Stimulated activated naive B cell treated with anti-CD40 and anti-IgM and Interleukin-4, amounts not matched to agents 10 μg/mL and 1 μg/mL and 100 μg/mL, for 72 hours (primary cell): ENCODE measurements around the gene EPX.

Experiments used
- ATAC-seq, 2 donors: fragments of 150-1000 bp; cut with Tn5 transposase; replicated peaks; 2 replicates each; pipeline ENCODE4 v1.10.0; 2021; ENCODE audit warnings: moderate library complexity in 1 of 2
- DNase-seq: peaks from one replicate; pipeline ENCODE4 v3.0.0; 2021
- H3K27ac Mint-ChIP-seq: one replicate; pipeline ENCODE4 v1.8.0; 2022; ENCODE audit warnings: mild to moderate bottlenecking, mixed read lengths
- H3K27me3 Mint-ChIP-seq, 2 donors: one replicate each; pipeline ENCODE4 v1.8.0; 2022; ENCODE audit warnings: mixed read lengths in 2 of 2
- H3K36me3 Mint-ChIP-seq, 2 donors: one replicate each; pipeline ENCODE4 v1.8.0; 2022; ENCODE audit warnings: mixed read lengths in 2 of 2, mild to moderate bottlenecking in 1 of 2
- H3K4me1 Mint-ChIP-seq, 2 donors: one replicate each; pipeline ENCODE4 v1.8.0; 2022; ENCODE audit warnings: mixed read lengths in 2 of 2, mild to moderate bottlenecking in 1 of 2
- H3K4me3 Mint-ChIP-seq, 2 donors: one replicate each; pipeline ENCODE4 v1.8.0; 2022; ENCODE audit warnings: mild to moderate bottlenecking in 2 of 2, mixed read lengths in 2 of 2, moderate library complexity in 1 of 2
- H3K9me3 Mint-ChIP-seq, 2 donors: one replicate each; pipeline ENCODE4 v1.8.0; 2022; ENCODE audit warnings: mixed read lengths in 2 of 2, mild to moderate bottlenecking in 1 of 2

Gene EPX

DNA sequence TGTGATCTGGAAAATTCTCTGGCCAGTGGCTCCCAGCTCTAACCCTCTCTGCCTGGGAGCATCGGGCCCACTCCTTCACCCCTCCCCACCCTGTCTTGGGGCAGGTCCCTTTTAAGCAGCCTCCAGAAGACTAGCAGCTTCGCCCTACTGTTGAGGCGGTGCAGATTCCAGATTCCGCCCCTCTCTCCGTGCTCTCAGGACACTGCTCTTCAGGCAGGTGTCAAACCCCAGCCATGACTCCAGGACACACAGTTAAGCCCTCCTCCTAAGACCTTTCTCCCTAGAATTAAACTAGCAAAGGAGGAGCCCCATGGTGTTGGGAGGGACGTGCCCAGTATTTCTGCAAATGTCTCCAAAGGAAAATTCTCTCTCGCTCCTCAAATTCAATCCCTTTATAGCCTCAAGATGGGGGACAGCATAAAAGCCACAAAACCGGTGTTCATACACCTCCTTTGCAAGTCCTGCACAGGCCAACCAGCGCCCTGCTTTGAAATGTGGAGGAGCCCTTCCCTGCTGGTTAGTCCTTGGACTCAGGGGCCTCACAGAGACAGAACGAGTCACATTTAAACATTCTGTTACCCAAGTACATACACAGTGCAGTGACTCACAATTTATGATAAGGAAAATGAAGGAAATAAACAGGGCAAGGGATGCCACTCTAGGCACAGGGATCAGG lies 53.0 kb downstream of the EPX start:
- Mint-ChIP-seq H3K27me3 (peaks cover 41 to 48% of the 10 kb centered on the region in 2 donors), H3K27ac (no peak overlapping the region), H3K36me3 (no peaks in the 10 kb centered on the region), H3K4me3 (no peak overlapping the region), H3K4me1 (peaks cover 8 to 27% of the 10 kb centered on the region in 2 donors), H3K9me3 (no peaks in the 10 kb centered on the region)
- DNase-seq (no peak), ATAC-seq (no peak)

DNA sequence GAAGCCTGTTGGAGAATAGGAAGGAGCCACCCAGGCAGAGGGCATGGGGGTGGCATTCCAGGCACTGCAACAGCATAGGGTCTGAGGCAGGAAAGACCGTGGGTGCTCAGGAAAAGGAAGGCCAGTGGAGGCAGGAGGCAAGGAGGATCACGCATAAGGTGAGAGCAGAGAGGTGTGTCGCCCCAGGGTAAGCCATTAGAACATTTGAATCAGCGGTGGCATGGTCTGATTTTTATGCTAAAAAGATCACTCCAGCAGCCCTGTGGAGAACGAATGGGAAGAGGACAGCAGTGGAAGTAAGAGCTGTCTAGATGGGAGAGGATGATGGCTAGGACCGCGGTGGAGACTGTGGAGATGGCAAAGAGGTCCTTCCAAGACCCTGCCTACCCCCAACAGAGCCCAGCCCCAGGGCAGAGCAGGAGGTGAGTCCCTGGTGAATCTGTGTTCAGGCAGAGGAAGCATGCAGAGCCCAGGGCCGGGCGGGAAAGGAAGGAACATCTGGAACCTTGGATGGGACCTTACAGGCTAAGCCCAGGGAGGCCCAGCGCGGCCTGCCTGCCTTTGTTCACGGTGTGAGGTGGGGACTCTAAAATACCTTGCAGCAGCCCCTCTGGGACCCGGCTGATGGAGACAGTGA lies 53.7 kb downstream of the EPX start:
- Mint-ChIP-seq H3K9me3 (no peaks in the 10 kb centered on the region), H3K27me3 (peaks cover 37 to 43% of the 10 kb centered on the region in 2 donors), H3K27ac (no peak overlapping the region), H3K36me3 (no peaks in the 10 kb centered on the region), H3K4me3 (no peak overlapping the region), H3K4me1 (peaks cover 8 to 27% of the 10 kb centered on the region in 2 donors)
- DNase-seq = no peak
- ATAC-seq = no peak

DNA sequence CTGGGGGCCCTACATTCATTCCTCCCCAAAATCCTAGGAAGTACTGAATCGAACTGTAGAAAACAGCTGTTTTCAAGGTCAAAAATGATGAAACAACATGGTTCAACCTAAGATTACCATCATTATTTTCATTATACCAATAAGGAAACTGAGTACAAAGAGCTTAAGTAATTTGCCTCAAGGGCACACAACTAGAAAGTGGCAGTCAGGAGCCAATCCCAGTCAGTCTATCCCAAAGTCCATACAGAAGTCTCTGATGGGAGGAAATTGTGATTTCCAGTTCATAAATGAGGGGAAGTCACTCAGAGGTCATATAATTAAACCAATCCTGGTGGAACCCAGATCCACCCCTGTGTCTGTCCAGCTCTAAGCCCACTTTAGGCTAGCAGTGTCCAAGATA lies 54.3 kb downstream of the EPX start:
- no peaks in the 10 kb centered on the region for H3K36me3 Mint-ChIP-seq

DNA sequence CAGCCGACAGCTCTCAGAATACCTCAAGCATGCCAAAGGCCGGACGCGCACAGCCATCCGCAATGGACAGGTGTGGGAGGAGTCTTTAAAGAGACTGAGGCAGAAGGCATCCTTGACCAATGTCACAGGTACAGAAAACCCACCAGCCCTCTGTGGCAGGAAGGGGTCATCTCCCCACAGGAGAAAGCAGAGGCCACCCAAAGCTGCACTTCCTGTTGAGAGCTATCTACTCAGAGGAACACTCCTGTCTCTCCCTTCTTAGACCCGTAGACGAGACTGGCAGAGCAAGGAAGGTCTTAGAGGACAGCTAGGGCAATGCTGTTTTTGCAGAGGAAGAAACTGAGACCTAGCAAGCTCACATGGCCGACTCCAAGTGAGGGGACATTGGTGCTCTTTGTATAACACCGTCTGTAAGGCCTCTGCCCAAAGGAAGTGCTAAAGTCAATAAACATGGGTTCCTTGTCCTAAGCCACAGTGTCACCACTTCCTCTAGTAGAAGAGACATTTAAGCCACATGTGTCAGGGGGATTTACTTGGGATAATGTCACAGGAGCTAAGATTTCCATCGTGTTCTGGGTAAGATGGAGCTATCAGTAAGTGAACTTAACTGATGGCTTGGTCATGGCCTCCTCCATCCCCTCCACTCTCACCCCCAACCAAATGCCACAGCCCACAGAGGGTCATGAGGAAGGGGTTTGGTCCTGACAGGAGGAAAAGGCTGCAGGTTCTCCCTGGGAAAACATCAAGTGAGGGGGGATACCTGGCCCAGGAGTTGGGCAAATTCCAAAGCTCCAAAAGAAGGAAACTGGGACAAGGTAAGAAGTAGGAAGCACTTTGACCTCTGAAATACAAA lies 55.2 kb downstream of the EPX start:
- DNase-seq (no peak), ATAC-seq (no peak)
- Mint-ChIP-seq H3K27me3 (peaks cover 38 to 48% of the 10 kb centered on the region in 2 donors), H3K9me3 (no peaks in the 10 kb centered on the region), H3K36me3 (no peaks in the 10 kb centered on the region), H3K4me3 (no peak overlapping the region), H3K4me1 (peaks cover 7 to 27% of the 10 kb centered on the region in 2 donors), H3K27ac (no peak overlapping the region)

More for the DNA sequence above, 54.3 kb downstream of the EPX start:
- H3K4me3 Mint-ChIP-seq = no peak overlapping the region
- peaks cover 37 to 40% of the 10 kb centered on the region in 2 donors for H3K27me3 Mint-ChIP-seq
- peaks cover 8 to 27% of the 10 kb centered on the region in 2 donors for H3K4me1 Mint-ChIP-seq
- no peak overlapping the region for H3K27ac Mint-ChIP-seq
- no peak for ATAC-seq
- no peaks in the 10 kb centered on the region for H3K9me3 Mint-ChIP-seq
- DNase-seq = no peak

DNA sequence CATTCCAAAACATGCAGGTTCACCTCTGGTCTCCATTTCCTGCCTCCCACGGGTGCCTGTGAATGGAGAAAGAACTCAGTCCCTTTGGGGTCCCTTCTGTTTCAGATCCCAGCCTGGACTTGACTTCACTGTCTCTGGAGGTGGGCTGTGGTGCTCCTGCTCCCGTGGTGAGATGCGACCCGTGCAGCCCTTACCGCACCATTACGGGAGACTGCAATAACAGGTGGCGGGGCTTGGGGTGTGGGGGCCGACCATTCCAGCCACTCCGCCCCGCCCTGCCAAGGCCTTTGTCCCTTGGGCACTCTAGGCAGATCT lies 56.4 kb downstream of the EPX start:
- H3K4me3 Mint-ChIP-seq = peak overlapping the region; percentile 30 to 95
- no peak overlapping the region for H3K27ac Mint-ChIP-seq
- H3K36me3 Mint-ChIP-seq = no peaks in the 10 kb centered on the region
- H3K4me1 Mint-ChIP-seq = peaks cover 5 to 27% of the 10 kb centered on the region in 2 donors
- H3K27me3 Mint-ChIP-seq = peaks cover 27 to 37% of the 10 kb centered on the region in 2 donors
- DNase-seq (no peak), ATAC-seq (no peak)
- H3K9me3 Mint-ChIP-seq = no peaks in the 10 kb centered on the region

DNA sequence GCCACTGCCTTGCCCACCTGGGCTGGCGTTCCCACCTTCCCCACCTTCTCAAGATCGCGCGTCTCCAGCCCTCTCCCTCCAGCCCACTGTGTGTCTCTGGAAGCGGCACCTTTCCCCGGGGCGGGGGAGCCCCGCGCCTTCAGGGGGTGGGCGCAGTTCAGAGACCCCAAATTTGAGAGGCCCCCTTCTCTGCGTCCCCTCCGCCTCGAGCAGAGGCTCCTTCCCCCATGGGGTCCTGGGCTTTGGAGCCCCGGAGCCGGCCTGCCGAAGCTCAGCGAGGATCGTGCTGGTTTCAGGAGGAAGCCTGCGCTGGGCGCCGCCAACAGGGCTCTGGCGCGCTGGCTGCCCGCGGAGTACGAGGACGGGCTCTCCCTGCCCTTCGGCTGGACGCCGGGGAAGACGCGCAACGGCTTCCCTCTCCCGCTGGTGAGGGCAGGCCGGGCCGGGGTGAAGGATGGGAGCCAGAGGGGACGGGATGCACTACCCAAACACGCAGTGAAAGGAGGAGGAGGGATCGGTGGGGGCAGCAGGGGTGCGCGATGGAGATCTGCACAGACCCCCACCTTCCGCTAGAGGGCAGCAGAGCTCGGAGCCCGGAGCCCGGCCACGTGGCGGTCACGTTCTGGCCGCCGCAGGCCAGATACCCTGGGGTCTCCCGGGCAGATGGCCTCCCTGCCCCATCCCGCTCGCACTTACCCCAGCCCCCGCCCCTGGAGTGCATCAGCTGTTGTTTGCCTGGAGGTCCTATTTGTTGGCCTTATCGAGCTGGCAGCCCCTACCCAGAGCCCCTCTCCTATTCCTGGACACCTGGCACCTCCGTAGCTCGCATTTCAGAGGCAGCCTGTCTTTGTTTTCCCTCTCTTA lies 57.0 kb downstream of the EPX start:
- H3K27me3 Mint-ChIP-seq = peaks cover 22 to 33% of the 10 kb centered on the region in 2 donors
- H3K36me3 Mint-ChIP-seq = no peaks in the 10 kb centered on the region
- H3K4me3 Mint-ChIP-seq = peak overlapping the region; percentile 84 to 95
- ATAC-seq = peak; percentile 89 to 90
- peak; percentile 66 for DNase-seq
- H3K4me1 Mint-ChIP-seq = peaks cover 5 to 27% of the 10 kb centered on the region in 2 donors
- no peaks in the 10 kb centered on the region for H3K9me3 Mint-ChIP-seq
- peak overlapping the region; percentile 73 for H3K27ac Mint-ChIP-seq

DNA sequence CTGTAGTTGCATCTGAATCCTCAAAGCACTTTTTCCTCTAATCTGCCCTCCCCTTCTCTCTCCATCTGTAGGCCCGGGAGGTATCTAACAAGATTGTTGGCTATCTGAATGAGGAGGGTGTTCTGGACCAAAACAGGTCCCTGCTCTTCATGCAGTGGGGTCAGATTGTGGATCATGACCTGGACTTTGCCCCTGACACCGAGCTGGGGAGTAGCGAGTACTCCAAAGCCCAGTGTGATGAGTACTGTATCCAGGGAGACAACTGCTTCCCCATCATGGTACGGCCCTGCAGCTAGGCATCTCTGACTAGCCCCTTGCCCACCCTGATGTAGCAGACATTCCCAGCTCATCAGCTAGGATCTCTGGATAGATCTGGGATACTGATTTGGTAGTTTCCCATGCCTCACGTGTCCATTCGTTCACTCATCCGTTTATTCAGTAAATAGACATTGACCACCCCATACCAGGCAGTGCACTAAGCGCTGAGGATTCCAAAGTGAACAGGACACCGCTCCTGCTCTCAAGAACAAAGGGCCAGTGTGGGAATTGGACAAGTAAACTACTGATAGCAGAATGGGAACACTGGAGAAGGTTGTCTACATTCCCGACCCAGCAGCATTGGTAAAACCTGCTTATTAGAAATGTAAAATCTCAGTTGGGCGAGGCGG lies 58.0 kb downstream of the EPX start:
- peaks cover 21 to 32% of the 10 kb centered on the region in 2 donors for H3K27me3 Mint-ChIP-seq
- H3K4me1 Mint-ChIP-seq = peaks cover 5 to 27% of the 10 kb centered on the region in 2 donors
- no peak for ATAC-seq
- H3K4me3 Mint-ChIP-seq = no peak overlapping the region
- H3K27ac Mint-ChIP-seq = no peak overlapping the region
- H3K9me3 Mint-ChIP-seq = no peaks in the 10 kb centered on the region
- no peak for DNase-seq
- H3K36me3 Mint-ChIP-seq = no peaks in the 10 kb centered on the region

DNA sequence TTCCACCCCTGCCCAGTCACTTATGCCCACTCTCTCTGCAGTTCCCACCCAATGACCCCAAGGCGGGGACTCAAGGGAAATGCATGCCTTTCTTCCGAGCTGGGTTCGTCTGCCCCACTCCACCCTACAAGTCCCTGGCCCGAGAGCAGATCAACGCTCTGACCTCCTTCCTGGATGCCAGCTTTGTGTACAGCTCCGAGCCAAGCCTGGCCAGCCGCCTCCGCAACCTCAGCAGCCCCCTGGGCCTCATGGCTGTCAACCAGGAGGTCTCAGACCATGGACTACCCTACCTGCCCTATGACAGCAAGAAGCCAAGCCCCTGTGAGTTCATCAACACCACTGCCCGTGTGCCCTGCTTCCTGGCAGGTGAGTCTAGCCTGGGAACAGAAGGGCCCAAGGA lies 59.6 kb downstream of the EPX start:
- Mint-ChIP-seq H3K36me3 (no peaks in the 10 kb centered on the region), H3K9me3 (no peaks in the 10 kb centered on the region), H3K27ac (no peak overlapping the region), H3K4me1 (peaks cover 5 to 27% of the 10 kb centered on the region in 2 donors), H3K27me3 (peaks cover 13 to 27% of the 10 kb centered on the region in 2 donors), H3K4me3 (no peak overlapping the region)
- ATAC-seq (no peak), DNase-seq (no peak)

DNA sequence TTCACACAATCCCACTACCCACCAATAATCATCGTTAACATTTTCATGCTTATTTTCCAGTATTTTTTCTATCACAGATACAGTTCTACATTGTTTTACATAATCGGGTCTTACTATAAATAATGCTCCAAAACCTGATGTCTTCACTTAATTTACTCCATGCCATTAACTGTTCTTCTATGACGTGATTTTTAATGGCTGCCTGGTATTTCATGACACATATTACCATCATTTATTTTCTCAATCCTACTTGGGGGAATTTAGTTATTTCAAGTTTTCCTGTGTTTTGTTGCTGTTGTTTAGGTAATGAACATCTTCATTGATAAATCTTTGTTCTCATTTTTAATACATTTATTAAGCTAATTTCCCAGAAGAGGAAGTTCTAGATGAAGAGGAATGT lies 60.6 kb downstream of the EPX start:
- Mint-ChIP-seq H3K27me3 (peaks cover 13 to 31% of the 10 kb centered on the region in 2 donors), H3K9me3 (no peaks in the 10 kb centered on the region), H3K4me3 (no peak overlapping the region), H3K4me1 (peaks cover 5 to 19% of the 10 kb centered on the region in 2 donors), H3K27ac (no peak overlapping the region), H3K36me3 (no peaks in the 10 kb centered on the region)
- DNase-seq (no peak), ATAC-seq (no peak)
